Body of pancreas (tissue), 4 donors: ENCODE data around the gene LCN12.

Experiments
- CTCF ChIP-seq, 7 experiments: fragments of 450-650 bp in 4 of 7; fragments of 200-600 bp in 3 of 7; sonication (generic) in 3 of 7; IDR thresholded peaks; one replicate each; pipeline ENCODE4 v1.5.1; 2016 to 2019; ENCODE audit warnings: antibody characterized with exemption in 7 of 7
- POLR2A ChIP-seq, 3 donors: fragments of 450-650 bp; IDR thresholded peaks; one replicate each; pipeline ENCODE4 v1.6.1; 2016; ENCODE audit warnings: antibody characterized with exemption in 3 of 3, mild to moderate bottlenecking in 2 of 3

- TF ChIP-seq CTCF (IDR thresholded peaks at IDR 0.05) (no peak), POLR2A (IDR thresholded peaks at IDR 0.05) (no peak)
These were observed 12.9 kb downstream of the LCN12 start for GRCh38 chr9:136964833-136965422.
